Activated T-cell treated with anti-CD3 and anti-CD28 coated beads, Interleukin-2, amount 50 U/mL, for 4 hours (primary cell): Measurements from ENCODE around the gene THEM4. TPM values are rescaled to one million over a fixed set of nuclear protein-coding genes. Genes with fewer than 3 reads are reported as not detected.

ENCODE experiments used
- total RNA-seq, 3 donors: library from RNA; stranded (reverse); gene quantifications; one replicate each; pipeline ENCODE4 v1.2.1, GENCODE V29; 2021

Gene THEM4
- total RNA-seq, 3 donors from 2014 or later: 23.2 to 29.1 (median 24.6) TPM

Other genes with a start within 250 kb of the THEM4 start
- not detected for gene CELF3, start 192.7 kb downstream of the THEM4 start, total RNA-seq
- not detected for gene RIIAD1, start 188.0 kb downstream of the THEM4 start, total RNA-seq
- 100 to 1,000 TPM; 156 to 167 (median 163) TPM for gene MRPL9, start 146.0 kb downstream of the THEM4 start, total RNA-seq
- gene TDRKH, start 119.0 kb downstream of the THEM4 start, total RNA-seq: 10 to 100 TPM in 2 of 3 donors, 1 to 10 TPM in 1; 9.6 to 10.4 (median 10.1) TPM
- gene LINGO4, start 104.1 kb downstream of the THEM4 start, total RNA-seq: under 1 TPM; 0.08 to 0.16 (median 0.16) TPM
- gene RORC, start 77.7 kb downstream of the THEM4 start, total RNA-seq: 1 to 10 TPM; 1.1 to 5.1 (median 3.7) TPM
- under 1 TPM; 0.33 to 0.90 (median 0.87) TPM for gene C2CD4D, start 69.7 kb downstream of the THEM4 start, total RNA-seq
- gene THEM5, start 55.8 kb downstream of the THEM4 start, total RNA-seq: not detected
- gene S100A10, start 84.3 kb upstream of the THEM4 start, total RNA-seq: 100 to 1,000 TPM in 2 of 3 donors, 10 to 100 TPM in 1; 92.6 to 113 (median 106) TPM
- 100 to 1,000 TPM in 2 of 3 donors, 10 to 100 TPM in 1; 89.0 to 139 (median 121) TPM for gene S100A11, start 127.5 kb upstream of the THEM4 start, total RNA-seq
- not detected for gene TCHHL1, start 179.6 kb upstream of the THEM4 start, total RNA-seq
- under 1 TPM in 2 of 3 donors, not detected in 1; 0.03 to 0.05 TPM for gene TCHH, start 205.9 kb upstream of the THEM4 start, total RNA-seq
- gene RPTN, start 249.7 kb upstream of the THEM4 start, total RNA-seq: not detected